ENCODE measurements around the gene MTMR2.

DNA sequence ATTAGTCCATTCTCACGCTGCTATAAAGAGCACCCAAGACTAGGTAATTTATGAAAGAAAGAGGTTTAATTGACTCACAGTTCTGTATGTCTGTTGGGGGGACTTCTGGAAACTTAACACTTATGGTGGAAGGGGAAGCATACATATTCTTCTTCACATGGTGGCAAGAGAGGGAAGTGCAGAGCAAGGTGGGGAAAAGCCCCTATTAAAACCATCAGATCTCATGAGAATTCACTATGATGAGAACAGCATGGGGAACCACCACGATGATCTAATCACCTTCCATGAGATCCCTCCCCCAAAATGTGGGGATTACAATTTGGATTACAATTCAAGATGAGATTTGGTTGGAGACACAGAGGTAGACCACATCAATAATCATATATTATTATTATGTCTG lies 107.9 kb downstream of the MTMR2 start:
- TF ChIP-seq, protein P1, sequence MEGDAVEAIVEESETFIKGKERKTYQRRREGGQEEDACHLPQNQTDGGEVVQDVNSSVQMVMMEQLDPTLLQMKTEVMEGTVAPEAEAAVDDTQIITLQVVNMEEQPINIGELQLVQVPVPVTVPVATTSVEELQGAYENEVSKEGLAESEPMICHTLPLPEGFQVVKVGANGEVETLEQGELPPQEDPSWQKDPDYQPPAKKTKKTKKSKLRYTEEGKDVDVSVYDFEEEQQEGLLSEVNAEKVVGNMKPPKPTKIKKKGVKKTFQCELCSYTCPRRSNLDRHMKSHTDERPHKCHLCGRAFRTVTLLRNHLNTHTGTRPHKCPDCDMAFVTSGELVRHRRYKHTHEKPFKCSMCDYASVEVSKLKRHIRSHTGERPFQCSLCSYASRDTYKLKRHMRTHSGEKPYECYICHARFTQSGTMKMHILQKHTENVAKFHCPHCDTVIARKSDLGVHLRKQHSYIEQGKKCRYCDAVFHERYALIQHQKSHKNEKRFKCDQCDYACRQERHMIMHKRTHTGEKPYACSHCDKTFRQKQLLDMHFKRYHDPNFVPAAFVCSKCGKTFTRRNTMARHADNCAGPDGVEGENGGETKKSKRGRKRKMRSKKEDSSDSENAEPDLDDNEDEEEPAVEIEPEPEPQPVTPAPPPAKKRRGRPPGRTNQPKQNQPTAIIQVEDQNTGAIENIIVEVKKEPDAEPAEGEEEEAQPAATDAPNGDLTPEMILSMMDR (IDR thresholded peaks at IDR 0.05): no peak
- TF ChIP-seq POLR2A (IDR thresholded peaks at IDR 0.05): no peak

Measured in adrenal gland (tissue), 5 donors.